CD4-positive, alpha-beta T cell (primary cell): ENCODE measurements around the gene PEBP1. TPM values are rescaled to one million over a fixed set of nuclear protein-coding genes. Genes with fewer than 3 reads are reported as not detected.

Source experiments
- ATAC-seq: fragments of 200-7000 bp; cut with Tn5 transposase; one replicate; pipeline ENCODE4 v1.10.0; 2022; ENCODE audit warnings: mild to moderate bottlenecking; ENCODE audit not compliant: poor library complexity
- CTCF ChIA-PET: fragments of 350-600 bp; sonication (Branson Sonifier 250); formaldehyde crosslinking; loops from one replicate; lab custom pipeline; 2021; ENCODE audit warnings: antibody characterized with exemption, inconsistent platforms; lab: Charles Lee
- POLR2A ChIA-PET: fragments of 350-600 bp; sonication (Branson Sonifier 250); formaldehyde crosslinking; loops from one replicate; lab custom pipeline; 2021; ENCODE audit warnings: antibody characterized with exemption, inconsistent platforms; lab: Charles Lee
- DNase-seq, 14 experiments: peaks; one replicate each; pipeline ENCODE4 v3.0.0-alpha.2; 2013 to 2020; ENCODE audit warnings: mixed read lengths in 2 of 14
- H3K27ac ChIP-seq, 2 donors: one replicate each; pipeline versions ENCODE4 v1.5.1 to v1.7.0; 2013; ENCODE audit warnings: low read length in 2 of 2, low read depth in 1 of 2, mild to moderate bottlenecking in 1 of 2
- H3K27me3 ChIP-seq, 2 experiments: 1 replicate in 1 of 2; 2 replicates in 1 of 2; pipeline versions ENCODE4 v1.6.1 to v1.7.0; 2013; ENCODE audit warnings: low read length in 2 of 2, control low read depth in 1 of 2, mild to moderate bottlenecking in 1 of 2, moderate library complexity in 1 of 2; ENCODE audit not compliant: insufficient read depth in 2 of 2, control insufficient read depth in 1 of 2
- H3K36me3 ChIP-seq: one replicate; pipeline ENCODE4 v1.6.1; 2013; ENCODE audit warnings: low read length, control low read depth; ENCODE audit not compliant: insufficient read depth
- H3K4me1 ChIP-seq: one replicate; pipeline ENCODE4 v1.6.1; 2013; ENCODE audit warnings: low read length, control low read depth; ENCODE audit not compliant: insufficient read depth
- H3K4me3 ChIP-seq: one replicate; pipeline ENCODE4 v1.5.1; 2013; ENCODE audit warnings: mild to moderate bottlenecking, low read length, moderate library complexity
- H3K9me3 ChIP-seq, 2 experiments: 1 replicate in 1 of 2; 2 replicates in 1 of 2; pipeline versions ENCODE4 v1.6.1 to v1.7.0; 2013; ENCODE audit warnings: low read length in 2 of 2, mild to moderate bottlenecking in 2 of 2, control low read depth in 1 of 2, moderate library complexity in 1 of 2; ENCODE audit not compliant: control insufficient read depth in 1 of 2, insufficient read depth in 1 of 2
- H3K27ac Mint-ChIP-seq: one replicate; pipeline ENCODE4 v1.8.0; 2020; ENCODE audit warnings: mixed read lengths
- H3K27me3 Mint-ChIP-seq: one replicate; pipeline ENCODE4 v1.8.0; 2021; ENCODE audit warnings: mixed read lengths
- H3K36me3 Mint-ChIP-seq: one replicate; pipeline ENCODE4 v1.8.0; 2021; ENCODE audit warnings: low read depth, mixed read lengths
- H3K4me1 Mint-ChIP-seq: one replicate; pipeline ENCODE4 v1.8.0; 2021; ENCODE audit warnings: low read depth, mixed read lengths
- H3K4me3 Mint-ChIP-seq: one replicate; pipeline ENCODE4 v1.8.0; 2020; ENCODE audit warnings: mild to moderate bottlenecking, mixed read lengths
- H3K9me3 Mint-ChIP-seq: one replicate; pipeline ENCODE4 v1.8.0; 2020; ENCODE audit warnings: mixed read lengths
- CTCF ChIP-seq: fragments of 200-600 bp; IDR thresholded peaks from one replicate; pipeline ENCODE4 v1.8.0; 2022; ENCODE audit warnings: antibody characterized with exemption, mild to moderate bottlenecking
- intact Hi-C, 2 experiments: fragments of 100-400 bp; cut with DNase I in 1 of 2; cut with micrococcal nuclease in 1 of 2; formaldehyde crosslinking; loops; one replicate each; pipeline versions ENCODE4 v1.15.1 to v1.9.0; 2023 to 2025; cut with DNase I, micrococcal nuclease
- total RNA-seq, 174 experiments: library from RNA in 2 of 174; stranded (reverse) in 2 of 174; gene quantifications; one replicate each; pipeline ENCODE4 v1.2.3 and lab custom pipeline; 2021 to 2026

Gene PEBP1
- total RNA-seq, 2 experiments from 2014 or later = 116 to 119 TPM

GRCh38 chr12:118144499-118144898 is 8.6 kb downstream of the PEBP1 start:
- Mint-ChIP-seq H3K27ac (no peak overlapping the region), H3K9me3 (no peaks in the 10 kb centered on the region), H3K4me1 (peaks cover 8% of the 10 kb centered on the region), H3K27me3 (no peaks in the 10 kb centered on the region), H3K4me3 (no peak overlapping the region), H3K36me3 (peaks cover 85% of the 10 kb centered on the region)
- DNase-seq (no peak), ATAC-seq (no peak)
- Histone ChIP-seq H3K4me1 (no peaks in the 10 kb centered on the region), H3K4me3 (no peak overlapping the region), H3K36me3 (peaks cover 59% of the 10 kb centered on the region), H3K9me3 (no peaks in the 10 kb centered on the region), H3K27me3 (no peaks in the 10 kb centered on the region), H3K27ac (no peak overlapping the region)
- TF ChIP-seq CTCF = no peak
- intact Hi-C loops = no loop called here
- POLR2A ChIA-PET = no interaction called here
- CTCF ChIA-PET = no interaction called here

- H3K9me3 Mint-ChIP-seq = no peaks in the 10 kb centered on the region
Measured at GRCh38 chr12:118145113-118145797, 9.3 kb downstream of the PEBP1 start.

GRCh38 chr12:118145798-118146156 is 9.9 kb downstream of the PEBP1 start:
- no peaks in the 10 kb centered on the region for H3K4me1 ChIP-seq
- Mint-ChIP-seq H3K4me1 (peaks cover 5% of the 10 kb centered on the region), H3K36me3 (peaks cover 83% of the 10 kb centered on the region), H3K9me3 (no peaks in the 10 kb centered on the region), H3K4me3 (no peak overlapping the region), H3K27ac (no peak overlapping the region), H3K27me3 (no peaks in the 10 kb centered on the region)
- H3K4me3 ChIP-seq = no peak overlapping the region
- no peak for TF ChIP-seq CTCF
- intact Hi-C loops = no loop called here
- no peak overlapping the region for H3K27ac ChIP-seq
- H3K27me3 ChIP-seq = no peaks in the 10 kb centered on the region
- CTCF ChIA-PET = no interaction called here
- POLR2A ChIA-PET = interaction anchor here (0.6 kb wide), 1 partner anchor 237 kb away, joined by 4 read pairs; no protein-coding TSS in a partner anchor
- DNase-seq = no peak
- no peak for ATAC-seq
- peaks cover 59% of the 10 kb centered on the region for H3K36me3 ChIP-seq
- no peaks in the 10 kb centered on the region for H3K9me3 ChIP-seq

More at GRCh38 chr12:118145113-118145797, 9.3 kb downstream of the PEBP1 start:
- H3K9me3 ChIP-seq = no peaks in the 10 kb centered on the region
- Mint-ChIP-seq H3K4me3 (no peak overlapping the region), H3K27me3 (no peaks in the 10 kb centered on the region), H3K4me1 (peaks cover 5% of the 10 kb centered on the region), H3K27ac (no peak overlapping the region), H3K36me3 (peaks cover 84% of the 10 kb centered on the region)
- ChIA-PET CTCF (no interaction called here), POLR2A (no interaction called here)
- no peak overlapping the region for H3K27ac ChIP-seq
- DNase-seq = no peak
- no peak overlapping the region for H3K4me3 ChIP-seq
- TF ChIP-seq CTCF = no peak
- no peaks in the 10 kb centered on the region for H3K4me1 ChIP-seq
- ATAC-seq = no peak
- intact Hi-C loops = no loop called here
- no peaks in the 10 kb centered on the region for H3K27me3 ChIP-seq
- H3K36me3 ChIP-seq = peaks cover 59% of the 10 kb centered on the region
